HG03558 (cell line): ENCODE measurements around the gene IPO8.

ENCODE experiments used
- ATAC-seq: cut with Tn5 transposase; IDR thresholded peaks from one replicate; pipeline ENCODE4 v1.9.1; 2021; ENCODE audit warnings: moderate number of reproducible peaks; ENCODE audit not compliant: unreplicated experiment; ENCODE audit errors: extremely low read depth

The IPO8 gene

DNA sequence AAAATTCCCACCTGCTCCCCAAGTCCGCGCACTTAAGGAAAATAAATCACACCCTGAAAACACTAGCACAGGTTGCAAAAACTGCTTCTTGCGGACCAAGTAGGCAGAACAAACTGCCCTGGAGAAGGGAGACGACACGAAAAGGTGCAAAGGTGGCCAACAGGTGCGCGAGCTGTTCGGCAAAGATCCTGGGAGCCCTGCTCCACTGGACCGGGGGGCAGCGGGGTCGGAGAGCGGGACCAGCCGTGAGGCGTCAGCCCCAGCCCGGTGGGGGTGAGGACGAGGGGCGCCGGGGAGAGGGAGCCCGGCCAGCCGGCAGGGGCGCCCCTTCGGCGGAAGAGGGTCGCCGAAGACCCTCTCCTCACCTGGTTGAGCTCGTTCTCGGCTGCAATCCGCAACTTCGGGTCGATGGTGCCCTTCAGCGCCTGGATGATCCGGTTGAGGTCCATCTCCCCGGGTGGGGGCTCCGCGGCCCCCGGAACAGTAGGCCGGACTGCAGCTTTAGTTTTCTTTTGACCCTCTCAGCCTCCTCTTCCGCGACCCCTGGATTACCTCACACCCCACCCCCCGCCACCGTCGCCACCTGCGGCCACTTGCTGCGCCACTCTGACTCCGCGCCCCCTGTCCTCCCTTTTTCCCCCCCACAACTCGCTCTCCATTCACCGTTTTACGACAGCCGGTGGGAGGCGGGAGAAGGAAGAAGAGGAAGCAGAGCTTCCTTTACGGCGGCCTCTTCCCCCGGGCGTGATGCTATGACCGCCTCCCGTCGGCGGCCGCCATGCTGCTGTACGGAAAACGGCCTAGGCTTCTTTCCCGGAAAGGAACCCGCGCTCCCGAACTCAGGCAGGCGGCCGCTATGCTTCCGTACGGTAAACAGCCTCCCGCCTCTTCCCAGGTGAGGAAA, at the start of gene IPO8:
TSS of gene IPO8 (minus strand) at position 671 of the 904 bp plus-strand sequence. CDS start at position 449, 222 bp downstream.
- peak; percentile 43 for ATAC-seq

DNA sequence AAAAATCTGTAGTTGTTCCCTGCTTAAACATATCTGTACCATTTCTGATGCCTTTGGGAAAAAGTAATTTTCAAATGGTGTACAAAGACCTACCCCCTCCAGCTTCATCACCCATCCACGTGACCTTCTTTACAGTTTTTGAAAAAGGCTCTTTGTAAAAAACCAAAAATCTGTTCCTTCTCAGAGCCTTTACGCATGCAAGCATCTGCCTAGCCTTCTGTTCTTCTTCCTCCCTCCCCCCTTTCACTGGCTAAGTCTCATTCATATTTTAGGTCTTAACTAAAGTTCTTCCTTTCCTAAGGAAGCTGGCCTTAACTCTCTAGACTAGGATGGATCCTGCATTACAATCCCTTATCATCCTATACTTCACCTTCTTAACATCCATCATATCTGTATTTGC, 48.7 kb upstream of the IPO8 start:
- ATAC-seq: no peak

- no peak for ATAC-seq
These were observed 44.6 kb upstream of the IPO8 start for GRCh38 chr12:30740274-30740673.

GRCh38 chr12:30739020-30739419, 43.4 kb upstream of the IPO8 start:
- no peak for ATAC-seq

DNA sequence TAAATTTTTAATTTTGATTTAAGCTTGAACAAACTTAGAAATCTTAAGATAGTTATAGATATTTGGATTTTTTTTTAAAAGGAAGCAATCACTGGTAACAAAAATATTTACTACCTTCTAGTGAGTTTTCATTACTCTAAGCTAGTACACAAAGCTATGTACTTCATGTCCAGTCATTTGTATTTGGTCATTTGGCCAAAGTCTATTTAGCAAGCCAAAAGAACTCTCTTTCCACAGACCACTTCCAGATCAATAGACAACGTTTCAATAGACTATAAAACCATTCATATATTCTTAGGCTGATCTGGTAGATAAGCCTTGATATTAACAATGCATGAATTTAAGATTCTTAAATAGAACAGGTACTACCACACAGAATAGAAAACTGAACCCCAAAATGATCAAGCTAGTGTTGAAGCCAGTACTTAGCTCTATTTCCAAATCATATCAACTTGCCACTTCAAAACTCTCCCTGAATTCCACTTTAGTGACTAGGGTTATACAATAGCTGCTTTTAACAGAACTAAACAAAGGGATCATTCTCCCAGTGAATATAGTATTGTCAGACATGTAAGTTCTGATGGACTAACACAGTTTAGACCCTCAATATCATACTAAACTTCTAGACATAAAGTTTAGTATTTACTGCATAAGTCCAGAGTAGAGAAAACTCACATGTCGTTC, 37.4 kb upstream of the IPO8 start:
- ATAC-seq: no peak

DNA sequence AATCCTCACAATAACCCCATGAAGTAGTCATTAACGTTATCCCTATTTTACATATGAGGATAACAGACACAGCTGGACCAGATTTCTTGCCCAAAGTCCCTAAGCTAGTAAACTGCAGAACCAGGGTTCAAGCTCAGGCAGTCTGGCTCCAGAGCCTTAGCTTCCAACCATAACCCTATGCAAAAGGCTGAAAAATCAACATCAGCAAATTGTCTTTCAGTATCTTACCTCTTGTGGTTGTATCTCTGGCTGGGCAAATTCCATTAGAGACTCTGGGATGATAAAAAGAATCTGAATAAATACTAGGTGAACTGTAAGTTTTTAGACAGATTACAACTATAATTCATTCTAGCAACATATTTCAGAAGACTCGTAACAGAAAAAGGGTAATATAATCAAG, 34.3 kb upstream of the IPO8 start:
- no peak for ATAC-seq

GRCh38 chr12:30729547-30729946, 33.9 kb upstream of the IPO8 start:
- no peak for ATAC-seq

DNA sequence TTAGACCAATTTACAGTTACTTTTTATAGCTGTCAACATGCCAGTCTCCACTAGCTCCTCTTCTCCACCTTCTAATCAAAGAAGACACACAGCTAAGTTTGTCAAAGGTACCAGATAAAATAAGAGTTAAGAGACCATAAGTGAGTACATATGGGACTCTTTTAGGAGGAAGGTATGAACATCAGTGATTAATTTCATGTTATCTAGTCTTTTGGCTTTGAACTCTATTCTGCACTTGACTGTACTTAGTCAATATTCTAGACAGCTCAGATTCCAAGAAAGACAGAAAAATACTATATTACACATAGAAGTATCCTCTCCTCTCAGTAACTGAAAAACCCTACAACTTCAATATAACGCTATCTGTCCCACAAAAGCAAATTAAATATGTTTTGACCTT, 31.0 kb upstream of the IPO8 start:
- ATAC-seq: no peak

- no peak for ATAC-seq
These were observed 30.1 kb upstream of the IPO8 start for GRCh38 chr12:30725739-30726138.

DNA sequence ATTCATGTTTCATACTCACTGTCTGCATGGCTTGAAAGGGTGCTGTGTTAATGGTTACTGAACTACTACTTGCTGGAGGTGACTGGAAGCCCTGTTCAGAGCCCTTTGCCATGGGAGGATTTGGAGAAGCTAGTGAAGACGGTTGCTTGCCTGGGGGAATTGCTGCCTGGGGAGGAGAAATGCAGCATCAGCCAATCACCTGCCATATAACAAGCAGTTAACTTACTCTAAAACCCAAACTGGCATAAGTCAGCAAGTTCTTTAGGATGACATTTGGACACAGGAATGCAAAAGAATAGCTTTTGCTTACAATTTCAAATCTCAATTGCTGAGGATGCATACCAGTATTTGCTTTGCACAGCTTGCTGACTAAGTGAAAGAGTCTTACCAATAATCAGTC, 23.4 kb upstream of the IPO8 start:
- no peak for ATAC-seq

DNA sequence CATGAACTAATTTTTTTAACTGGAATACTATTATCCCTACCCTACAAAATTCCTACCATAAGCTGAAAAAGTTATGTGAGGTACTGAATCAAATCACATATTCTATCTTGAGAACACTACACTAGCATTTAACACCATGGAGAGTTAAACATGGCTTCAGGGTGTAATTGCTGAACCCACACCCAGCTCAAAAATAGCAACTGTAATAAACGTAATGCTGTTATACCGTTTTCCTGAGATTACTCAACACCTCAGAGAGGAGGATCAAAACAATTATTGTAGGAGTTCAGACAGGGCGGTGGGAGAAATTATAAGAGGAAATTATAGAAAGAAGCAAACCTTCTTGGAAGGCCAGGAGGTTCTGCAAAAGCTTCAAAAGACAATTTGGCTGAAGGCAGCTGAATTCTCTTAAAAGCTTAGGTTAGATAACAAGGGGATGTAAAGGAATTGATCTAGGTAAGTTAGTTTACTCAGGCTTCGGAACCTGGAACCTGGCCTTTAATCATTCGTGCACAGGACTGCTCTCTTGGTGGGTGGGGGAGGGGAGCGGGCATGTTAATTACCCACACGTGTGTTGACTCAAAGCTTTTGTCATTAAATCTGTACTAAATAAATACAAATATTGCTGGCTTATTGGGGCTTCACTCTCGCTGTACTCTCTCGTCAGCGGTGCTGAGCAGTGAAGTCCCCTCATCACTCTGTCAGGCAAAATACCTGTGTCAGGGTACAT, 12.1 kb upstream of the IPO8 start:
- ATAC-seq: no peak

DNA sequence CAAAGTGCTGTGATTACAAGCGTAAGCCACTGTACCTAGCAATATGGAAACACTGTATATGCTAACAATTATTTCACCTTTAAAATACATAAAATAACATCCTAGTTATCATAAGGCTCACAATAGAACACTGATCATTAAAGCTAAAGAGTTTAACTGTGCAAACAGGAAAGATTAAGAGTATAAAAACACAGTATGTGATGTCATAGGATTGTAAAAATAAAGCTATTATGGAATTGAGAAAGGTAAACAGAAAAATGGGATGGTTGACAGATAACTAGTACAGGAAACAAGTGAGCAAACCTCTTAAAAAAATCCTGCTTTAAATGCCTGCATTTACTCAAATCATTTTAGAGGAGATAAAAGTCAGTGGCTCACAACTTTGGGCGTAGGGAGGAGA, 10.8 kb upstream of the IPO8 start:
- ATAC-seq: no peak

GRCh38 chr12:30701056-30701455, 5.4 kb upstream of the IPO8 start:
- no peak for ATAC-seq

DNA sequence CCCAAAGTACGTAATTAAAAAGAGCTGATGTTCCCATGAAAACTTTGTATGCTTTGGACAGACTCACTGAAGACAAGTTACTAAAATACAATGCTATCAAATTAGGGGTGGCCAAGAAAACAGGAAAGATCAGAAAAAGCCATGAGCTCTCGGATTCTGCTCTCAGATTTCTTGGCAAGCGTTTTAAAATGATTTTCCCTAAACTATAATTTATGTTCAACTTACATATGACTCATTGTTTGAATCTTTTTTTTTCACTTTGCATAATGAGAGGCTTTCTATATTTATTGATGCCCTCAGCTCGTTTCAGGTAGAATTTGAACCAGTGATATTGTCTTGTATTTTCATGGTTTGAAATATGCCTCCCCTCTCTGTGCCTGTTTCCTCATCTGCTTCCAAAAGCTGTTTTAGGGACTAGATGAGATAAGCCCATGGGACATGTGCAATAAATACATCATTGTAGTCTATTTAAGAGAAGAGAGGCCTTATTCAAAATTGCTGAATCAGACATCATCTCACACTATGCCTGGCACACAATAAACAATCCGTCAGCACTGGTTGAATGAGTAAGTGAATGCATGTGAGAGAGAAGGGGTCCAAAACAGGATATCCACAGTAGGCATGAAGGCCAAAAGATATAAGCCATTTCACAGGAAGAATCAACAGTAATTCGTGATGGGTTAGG, 4.7 kb upstream of the IPO8 start:
- ATAC-seq: no peak

GRCh38 chr12:30698346-30698745, 2.7 kb upstream of the IPO8 start:
- ATAC-seq: no peak

DNA sequence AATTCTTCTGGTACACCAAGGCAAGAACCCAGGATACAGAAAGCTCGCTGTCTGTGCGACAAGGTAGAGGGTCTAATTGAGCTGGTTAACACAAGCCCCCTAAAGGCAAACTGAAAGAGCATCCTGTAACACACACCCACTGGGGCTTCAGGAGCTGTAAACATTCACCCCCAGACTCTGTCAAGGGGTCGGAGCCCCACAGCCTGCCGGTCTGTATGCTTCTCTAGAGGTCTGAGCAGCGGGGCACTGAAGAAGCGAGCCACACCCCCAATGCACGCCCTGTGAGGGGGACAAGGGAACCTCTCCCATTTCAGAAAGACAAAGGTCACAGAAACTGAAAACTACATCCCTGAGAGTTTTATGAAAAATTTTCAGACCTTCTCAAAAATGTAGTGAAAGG, 1.3 kb upstream of the IPO8 start:
- no peak for ATAC-seq

- no peak for ATAC-seq
These were observed 817 bp upstream of the IPO8 start for GRCh38 chr12:30696486-30696885.

DNA sequence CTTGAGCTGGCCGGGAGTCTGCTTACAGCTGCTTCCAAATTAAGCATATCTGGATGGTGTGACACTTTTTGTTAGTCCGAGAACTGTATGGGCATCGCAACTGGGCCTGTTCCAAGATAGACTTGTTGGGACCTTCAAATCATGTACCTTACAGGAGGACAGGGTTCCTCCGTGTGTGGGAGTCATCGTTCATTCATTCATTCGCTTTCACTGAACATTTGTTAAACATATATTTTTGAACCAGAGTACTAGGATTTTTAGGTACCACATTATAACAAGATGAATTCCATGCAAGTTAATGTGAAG, 387 bp upstream of the IPO8 start:
- peak; percentile 7 for ATAC-seq

- ATAC-seq: no peak
These were observed 1.1 kb downstream of the IPO8 start for GRCh38 chr12:30694412-30695198.

GRCh38 chr12:30692470-30692869, 3.2 kb downstream of the IPO8 start:
- ATAC-seq: no peak
